RCC 7860 (cell line): ENCODE results near the gene MMAB.

Experiments
- DNase-seq: peaks from one replicate; pipeline ENCODE4 v3.0.0-alpha.2; 2015; ENCODE audit warnings: low spot score
- FAIRE-seq: peaks from 2 replicates; lab custom pipeline; 2012; peaks lifted over from hg19 to GRCh38; lab: Jason Lieb, UNC

The MMAB gene

DNA sequence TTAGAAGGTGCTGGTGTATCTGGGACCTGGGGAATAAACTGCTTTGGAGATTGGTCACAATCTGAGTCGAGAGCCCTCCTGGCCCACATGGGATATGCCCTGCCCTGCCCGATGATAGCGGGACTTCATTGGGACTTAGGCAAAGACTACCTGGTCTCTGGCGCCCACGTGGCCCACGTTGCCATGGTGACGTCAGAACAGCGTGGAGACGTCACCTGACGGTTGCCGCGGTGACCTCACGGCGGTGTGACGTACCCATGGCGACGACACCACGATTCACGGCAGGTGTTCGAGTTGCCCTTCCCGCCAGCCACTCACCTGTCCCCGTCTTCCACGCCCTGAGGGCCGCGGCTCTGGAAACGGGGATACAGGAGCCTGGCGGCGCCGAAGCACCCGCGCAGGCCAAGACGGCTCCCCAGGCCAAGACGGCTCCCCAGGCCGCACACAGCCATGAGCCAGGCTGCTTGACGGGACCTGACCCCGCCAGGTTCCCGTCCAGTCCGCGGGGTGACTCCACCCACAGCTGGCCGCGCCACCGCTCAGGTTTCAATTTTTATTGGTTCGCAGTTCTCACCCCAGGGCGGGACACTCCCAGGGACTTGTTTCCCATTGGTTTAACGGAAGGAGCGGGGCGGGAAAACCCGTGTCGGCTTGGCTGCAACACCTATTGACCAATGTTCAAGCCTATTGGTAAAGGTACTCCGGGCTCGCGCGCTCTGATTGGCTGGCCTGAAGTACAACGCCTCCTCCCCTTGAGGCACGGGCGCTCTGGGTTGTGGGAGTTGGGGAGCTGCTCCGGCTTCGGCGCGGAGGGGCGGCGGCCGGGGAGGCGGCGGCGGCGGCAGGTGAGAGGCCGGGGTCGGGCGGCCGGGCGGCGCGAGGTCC lies at the start of gene MMAB, which contains the start of gene MVK:
MMAB (minus strand) TSS at position 476 of the 885 bp plus-strand sequence; CDS start at position 452, 24 bp downstream.
MVK (plus strand) TSS at position 766 of the 885 bp plus-strand sequence. CDS start 1,029 bp downstream, outside the sequence.
- DNase-seq (peak; percentile 97), FAIRE-seq (peak; percentile 86)

DNA sequence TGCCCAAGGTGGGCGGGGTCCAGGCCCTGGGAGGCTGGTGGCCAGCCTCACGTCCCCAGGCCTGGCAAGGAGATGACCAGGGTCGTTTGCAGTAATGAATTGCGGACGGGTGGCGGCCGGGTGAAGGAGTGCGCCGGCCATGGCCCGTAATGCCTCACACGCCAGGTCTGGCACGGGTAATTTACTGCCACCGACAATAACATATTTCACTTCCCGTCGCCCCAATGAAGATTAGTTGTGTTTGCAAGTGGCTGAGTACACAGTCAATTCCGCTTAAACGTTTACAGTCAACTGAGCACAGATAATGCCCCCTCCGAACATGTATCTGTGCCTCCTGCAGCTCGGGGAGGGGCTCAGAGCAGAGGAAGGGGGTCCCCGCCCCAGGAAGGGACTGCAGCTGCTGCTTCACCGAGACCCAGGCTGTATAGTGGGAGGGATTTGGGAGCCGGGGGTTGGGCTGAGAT lies 48.6 kb upstream of the MMAB start:
- DNase-seq (no peak), FAIRE-seq (no peak)

DNA sequence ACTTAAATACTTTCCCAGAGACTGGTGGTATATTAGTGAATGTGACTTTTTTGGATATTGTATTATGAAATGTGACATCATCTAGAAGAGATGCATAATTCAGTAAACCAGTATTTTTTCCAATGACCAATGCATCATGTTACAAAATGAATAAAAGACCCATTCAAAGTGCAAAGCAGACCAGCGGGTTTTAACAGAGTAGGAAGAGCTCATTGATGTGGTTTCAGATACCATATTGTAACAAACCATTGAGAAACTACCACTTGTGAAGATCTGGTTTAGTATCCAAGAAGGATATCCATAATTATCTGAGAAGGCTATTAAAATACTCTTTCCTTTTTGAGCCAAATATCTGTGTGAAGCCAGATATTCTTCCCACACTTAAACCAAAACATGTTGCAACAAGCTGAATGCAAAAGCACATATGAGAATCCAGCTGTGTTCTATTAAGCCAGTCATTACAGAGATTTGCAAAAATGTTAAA lies 47.9 kb upstream of the MMAB start:
- FAIRE-seq, result no peak

DNA sequence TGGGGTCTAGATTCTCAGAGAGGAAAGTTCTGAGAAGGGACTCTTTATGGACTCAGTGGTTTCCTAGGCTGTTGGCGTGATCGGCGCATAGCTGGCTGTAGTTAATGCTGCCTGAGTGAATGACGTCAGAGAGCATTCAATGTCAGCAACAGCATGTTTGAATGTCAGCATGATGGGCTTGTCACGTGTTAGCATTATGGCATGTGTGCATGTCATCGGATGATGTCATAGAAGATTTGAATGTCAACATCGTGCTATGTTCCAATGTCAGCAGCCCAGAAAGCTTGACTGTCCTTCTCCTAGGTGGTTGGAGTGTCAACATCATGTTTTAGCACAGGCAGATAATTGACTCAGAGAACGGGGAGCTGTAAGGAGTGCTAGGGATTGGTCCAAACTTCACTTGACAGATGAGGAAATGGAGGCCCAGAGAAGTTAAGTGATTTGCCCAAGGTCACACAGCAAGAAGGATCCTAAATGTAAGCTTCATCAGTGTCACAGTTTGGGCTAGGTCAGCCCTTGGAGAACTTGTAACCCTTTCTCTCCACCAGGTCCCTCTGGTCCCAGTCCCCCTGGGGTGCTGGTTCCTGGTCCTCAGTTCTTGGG lies 45.8 kb upstream of the MMAB start:
- FAIRE-seq (no peak), DNase-seq (no peak)

More for the DNA sequence above, 47.9 kb upstream of the MMAB start:
- DNase-seq, result no peak

DNA sequence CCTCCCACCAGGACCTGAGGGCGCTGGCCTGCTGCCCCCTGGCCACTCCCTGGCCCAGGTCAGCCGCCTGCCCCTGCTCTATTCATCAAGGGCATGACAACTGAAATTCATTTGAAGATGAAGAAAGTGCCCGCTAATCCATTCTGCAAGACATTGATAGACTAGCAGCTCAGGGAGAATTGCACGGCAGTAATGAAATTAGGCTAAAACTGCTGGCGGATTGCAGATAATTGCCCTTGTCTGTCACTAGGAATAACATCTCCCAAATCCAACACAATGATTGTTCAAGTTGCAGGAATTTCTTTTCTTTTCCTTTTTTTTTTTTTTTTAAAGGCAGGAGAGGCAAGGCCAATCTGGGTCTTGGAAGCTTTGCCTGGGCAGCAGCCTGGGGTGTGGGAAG lies 44.8 kb upstream of the MMAB start:
- no peak for DNase-seq
- no peak for FAIRE-seq

DNA sequence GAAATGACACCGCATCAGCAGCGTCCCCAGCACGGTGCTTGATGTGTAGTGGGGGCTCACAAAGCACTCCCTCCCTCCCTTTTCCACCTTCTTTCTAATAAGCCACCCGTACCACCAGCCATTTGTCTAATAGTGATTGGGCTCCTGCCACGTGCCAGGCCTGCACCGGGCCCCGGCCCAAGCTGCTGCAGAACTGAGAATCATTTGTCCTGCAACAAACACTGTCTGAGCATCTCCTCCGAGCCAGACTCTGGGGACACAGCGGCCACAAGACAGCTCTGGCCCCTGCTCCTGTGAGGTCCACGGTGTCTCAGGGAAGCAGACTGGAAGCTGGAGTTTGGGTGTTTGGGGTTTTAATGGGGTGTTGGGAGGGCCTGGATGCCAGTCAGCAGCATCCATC lies 44.2 kb upstream of the MMAB start:
- FAIRE-seq, result no peak
- DNase-seq, result no peak

DNA sequence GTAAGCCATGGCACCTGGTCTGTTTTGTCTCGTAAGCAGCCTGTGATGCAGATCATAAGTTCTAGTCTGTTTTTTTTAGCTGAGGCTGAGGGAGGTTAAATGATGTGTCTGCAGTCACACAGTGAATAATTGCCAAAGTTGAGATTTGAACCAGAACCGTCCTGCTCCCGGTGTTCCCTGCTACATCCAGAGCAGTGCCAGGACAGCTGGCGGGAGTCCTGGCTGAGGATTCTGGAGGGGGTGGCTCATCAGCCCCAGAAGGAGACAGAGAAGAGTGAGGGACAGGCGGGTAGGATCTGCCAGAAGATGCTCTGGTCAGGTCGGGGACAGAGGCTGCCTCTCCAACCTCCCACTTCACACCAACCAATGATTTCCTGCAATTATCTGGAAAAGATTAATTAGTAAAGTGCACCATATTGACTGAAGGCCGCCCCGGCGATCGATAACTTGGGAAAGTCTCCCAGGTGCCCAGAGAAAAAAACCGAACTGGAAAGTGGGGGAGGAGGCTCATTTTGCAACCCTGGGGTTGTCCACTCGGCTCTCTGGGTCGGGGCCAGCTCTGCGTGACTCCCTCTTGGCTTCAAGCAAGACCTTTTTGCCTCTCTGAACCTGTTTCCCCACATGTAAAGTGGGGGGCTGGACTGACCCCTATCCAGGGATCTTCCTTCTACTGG lies 42.4 kb upstream of the MMAB start:
- DNase-seq (no peak), FAIRE-seq (no peak)

DNA sequence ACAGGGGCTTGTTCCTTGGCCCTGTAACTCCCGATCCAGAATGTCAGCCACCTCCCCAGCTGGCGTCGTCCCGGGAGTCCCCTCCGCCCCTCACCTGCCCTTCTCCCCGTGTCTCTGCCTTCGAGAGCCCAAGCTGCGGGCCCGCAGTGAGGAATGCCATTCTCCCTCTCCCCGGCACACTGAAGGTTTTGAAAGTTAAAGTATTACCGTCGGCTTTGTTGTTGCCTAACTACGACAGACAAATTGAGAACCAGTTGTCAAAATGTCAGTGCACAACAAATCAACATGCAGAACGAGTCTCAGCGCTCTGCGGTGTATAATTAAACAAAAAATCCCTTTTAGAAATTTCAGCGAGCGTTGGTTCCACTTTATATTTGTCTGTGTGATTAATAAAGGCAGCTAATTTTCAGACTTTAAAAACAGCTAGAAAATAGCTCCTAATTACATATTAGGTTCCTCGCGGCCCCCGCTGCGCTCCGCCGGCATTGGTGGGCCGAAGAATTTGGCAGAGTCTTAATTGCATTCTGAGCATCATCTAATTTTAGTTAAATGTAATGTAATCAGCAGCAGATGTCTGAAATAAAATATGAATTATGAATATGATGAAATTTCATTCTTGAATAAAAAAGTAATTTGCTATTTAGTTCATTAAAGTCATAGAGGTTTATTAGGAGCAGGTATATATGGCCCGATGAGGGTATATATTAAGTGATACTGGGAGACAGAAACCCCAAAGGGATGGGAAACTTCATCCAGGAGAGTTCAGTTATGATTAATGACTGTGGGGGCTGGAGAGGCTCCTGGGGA lies 40.5 kb upstream of the MMAB start:
- no peak for FAIRE-seq
- DNase-seq, result no peak

DNA sequence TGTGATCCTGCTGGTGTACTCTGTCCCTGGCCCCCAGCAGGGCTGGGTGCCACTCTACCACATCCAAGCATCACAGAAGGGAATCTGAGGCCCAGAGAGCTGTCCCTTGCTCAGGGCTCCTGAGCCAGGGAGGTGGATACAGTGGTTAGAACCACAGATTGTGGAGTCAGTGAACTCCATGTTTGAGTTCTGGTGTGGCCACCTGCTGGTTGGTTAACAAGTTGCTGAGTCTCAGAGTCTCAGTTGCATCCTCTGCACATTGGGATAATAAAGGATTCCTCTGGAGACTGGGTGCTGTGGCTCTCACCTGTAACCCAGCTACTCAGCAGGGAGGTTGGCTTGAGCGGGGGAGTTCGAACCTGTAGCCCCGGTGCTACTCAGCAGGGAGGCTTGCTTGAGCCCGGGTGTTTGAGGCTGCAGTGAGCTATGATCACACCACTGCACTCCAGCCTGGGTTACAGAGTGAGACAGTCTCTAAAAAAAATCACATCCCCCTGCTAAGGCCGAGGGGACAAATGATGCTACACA lies 39.7 kb upstream of the MMAB start:
- FAIRE-seq, result no peak

DNA sequence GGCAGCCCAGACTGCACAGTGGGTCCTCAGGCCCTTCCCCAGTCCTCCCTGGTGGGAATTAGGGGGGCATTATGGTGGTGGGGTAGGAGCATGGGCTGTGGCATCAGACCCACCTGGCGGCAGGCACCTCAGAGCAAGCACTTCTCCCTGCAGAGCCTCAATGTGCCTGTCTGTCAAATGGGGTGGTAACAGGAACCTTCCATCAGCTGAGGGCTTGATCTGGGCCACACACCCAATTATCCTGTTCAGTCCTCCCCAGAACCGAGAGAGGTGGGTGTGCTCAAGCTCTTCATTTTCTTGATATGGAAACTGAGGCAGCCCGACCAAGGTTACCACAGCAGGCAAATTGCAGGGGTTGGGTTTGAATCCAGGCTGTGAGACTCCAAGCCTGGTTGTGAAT lies 38.7 kb upstream of the MMAB start:
- no peak for DNase-seq
- FAIRE-seq, result no peak

More for the DNA sequence above, 39.7 kb upstream of the MMAB start:
- DNase-seq, result peak; percentile 6

DNA sequence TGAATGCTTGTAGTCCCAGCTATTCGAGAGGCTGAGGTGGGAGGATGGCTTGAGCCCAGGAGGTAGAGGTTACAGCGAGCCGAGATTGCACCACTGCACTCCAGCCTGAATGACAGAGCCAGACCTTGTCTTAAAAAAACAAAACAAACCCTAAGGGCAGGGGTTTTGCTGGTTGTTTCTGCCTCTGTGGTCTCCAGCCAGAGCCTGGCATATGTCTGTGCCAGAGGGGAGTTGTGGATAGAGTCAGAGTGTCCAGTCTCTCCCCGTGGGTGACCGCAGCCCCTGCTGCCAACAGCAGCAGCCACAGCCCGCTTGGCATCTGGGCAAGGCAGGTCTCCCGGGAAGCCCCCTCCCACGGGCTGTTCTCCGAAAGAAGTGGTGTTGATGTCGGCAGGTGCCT lies 37.9 kb upstream of the MMAB start:
- DNase-seq (no peak), FAIRE-seq (no peak)

DNA sequence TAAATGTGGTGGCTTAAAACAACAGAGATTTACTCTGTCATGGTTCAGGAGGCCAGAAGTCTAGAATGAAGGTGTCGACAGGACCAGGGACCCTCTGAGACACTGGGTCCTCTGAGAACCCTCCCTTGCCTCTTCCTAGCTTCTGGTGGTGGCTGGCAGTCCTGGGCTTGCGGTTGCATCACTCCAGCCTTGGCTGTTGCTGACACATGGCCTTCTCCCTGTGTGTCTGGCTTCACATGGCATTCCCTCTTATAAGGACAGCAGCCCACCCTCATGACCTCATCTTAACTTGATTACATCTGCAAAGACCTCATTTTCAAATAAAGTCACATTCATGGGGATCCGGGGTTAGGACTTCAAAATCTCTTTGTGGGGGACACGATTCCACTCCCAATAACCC lies 37.2 kb upstream of the MMAB start:
- FAIRE-seq, result no peak

DNA sequence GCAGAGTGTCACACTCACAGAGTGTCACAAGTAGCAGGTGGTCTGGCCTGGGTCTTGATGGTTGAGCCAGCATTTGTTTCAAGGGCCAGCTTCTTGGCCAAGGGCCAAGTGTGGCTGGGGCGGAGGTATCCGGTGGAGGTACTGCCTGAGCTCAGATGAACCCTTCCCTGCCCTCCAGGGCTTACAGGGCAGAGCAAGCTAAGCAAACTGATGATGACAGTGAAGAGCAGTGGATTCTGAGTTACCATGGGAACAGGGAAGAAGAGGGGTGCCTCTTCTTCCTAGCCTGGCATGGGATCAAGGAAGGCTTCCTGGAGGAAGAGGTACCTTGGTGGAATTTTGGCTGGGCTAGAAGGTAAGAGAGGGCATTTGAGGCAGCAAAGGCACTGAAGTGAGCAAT lies 36.0 kb upstream of the MMAB start:
- DNase-seq, result no peak
- no peak for FAIRE-seq

More for the DNA sequence above, 37.2 kb upstream of the MMAB start:
- no peak for DNase-seq

DNA sequence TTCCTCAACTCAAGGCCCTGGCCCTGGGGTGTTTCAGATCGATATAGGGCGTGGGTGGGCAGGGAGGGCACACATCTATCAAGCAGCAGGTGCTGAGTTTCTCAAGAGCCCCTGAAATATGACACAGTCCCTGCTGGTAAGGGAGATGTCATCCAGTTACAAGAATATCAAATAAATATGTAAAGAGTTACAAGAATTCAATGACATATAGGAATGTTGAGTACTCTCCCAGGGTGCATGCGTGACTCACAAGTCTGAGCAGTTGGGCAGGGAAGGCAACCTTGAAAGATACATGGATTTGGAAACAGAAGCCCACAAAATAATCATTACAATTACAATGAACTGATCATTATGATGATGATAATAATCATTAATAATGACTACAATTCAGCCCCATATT lies 35.5 kb upstream of the MMAB start:
- FAIRE-seq (no peak), DNase-seq (no peak)

DNA sequence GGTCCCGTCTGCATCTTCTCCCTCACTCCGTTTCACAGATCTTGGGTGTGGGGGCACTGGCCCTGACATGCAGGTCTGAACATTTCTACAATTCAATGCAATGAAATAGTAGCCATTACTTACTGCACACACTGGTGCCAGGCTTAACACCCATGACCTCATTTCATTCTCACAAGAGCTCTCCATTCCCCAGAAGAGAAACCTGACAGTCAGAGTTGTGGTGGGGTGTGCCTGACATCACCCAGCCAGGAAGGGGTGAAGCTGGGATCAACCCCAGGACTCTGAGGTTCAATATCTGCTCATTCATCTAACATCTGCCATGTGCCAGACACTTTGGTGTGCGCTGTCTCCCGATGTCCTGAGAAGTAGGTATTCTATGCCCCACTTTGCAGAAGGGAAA lies 35.0 kb upstream of the MMAB start:
- DNase-seq, result no peak
- FAIRE-seq, result no peak

DNA sequence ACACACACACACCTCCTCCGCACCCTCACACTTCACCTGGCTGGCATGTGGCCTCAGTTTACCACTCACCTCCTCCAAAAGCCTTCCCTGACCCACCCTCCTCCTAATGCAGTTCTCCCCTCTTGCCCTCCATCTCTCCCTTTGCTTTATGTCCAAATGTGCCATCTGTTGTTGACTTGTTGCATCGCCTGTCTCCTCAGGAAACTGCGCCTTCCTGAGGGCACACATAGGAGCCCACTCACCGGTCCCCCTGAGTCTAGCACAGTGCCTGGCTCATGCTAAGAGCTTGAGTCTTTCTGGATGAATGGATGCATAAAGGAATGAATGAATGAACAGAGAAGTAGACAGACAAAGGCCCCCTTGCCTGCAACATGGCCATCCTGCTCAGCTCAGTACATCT lies 34.3 kb upstream of the MMAB start:
- FAIRE-seq (no peak), DNase-seq (no peak)

DNA sequence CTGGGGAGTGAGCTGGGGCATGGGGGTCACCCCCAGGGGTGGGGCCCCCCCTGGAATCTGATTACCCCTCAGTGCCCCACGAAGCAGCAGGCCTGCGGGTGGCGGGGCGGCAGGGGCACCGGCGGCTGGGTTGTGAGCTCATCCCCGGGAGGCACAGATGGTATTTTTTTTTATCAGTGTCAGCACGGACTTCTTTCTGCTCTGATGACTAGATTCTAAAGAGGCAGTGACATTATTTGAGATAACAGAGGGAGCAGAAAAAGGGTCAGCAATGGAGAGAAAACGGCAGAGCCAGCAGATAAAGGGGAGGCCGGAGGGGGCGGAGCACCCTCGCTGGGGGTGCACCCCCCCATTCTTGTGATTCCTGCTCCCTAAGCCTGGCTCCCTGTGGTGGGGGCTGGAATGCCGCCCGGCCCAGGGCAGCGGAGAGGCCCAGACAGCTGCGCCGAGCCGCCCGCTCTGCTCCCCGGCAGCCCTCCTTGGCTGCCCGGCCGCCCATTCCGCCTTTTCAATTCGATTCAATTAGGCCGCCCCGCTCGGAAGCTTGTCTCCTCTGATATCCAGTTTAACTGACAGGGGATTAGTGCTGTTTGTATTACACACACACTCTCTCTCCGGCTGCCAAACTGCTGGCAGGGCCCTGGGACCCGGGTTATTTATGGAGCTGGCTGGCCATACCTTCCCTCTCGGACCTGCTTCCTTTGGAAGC lies 33.2 kb upstream of the MMAB start:
- no peak for FAIRE-seq

DNA sequence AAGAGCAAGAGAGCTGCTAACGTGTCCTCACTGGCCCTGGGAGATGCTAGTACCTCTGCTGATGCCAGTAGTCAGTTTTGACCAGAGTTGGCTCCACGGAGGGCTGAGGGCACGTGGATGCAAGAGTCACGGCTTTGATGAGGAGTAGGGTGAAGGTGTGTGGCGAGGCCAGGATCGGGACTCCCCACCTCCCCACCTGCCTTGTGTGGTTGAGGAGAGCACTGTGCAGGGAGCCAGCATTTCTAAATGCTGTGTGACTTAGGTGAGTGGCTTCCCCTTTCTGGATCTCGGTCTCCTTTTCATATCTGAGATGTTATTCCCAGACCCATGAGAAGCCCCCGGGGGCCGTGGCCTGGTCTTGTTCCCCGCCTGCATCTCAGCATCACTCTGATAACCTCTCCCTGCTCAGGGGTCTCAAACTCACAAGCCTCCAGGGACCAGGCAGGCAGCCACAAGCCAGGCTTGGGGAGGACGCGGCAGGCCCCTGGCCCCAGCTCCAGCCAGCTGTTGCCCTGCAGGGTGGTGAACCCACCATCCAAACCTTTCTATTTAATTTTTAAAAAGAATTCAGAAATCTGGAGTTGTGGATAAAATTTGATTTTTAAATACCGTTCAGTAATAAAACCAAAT lies 32.4 kb upstream of the MMAB start:
- DNase-seq (no peak), FAIRE-seq (no peak)

More for the DNA sequence above, 33.2 kb upstream of the MMAB start:
- DNase-seq, result no peak

DNA sequence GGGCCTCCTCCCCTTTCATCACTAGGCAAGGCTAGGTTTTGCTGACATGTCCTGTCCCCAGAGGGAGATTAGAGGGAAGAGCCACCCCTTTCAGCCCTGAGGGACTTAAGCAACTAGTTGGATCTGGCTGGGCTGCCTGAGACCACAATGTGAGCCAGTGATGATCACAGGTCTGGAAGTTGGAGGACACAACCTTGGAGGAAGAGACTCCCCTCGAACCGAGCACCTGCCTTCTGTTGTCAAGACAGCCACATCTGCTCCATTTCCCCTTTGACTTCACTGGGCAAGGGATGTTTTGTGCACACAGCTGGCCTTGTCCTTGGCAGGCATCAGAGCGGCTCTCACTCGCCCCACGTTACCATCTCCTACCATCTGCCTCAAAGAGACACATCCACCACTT lies 31.7 kb upstream of the MMAB start:
- DNase-seq, result no peak
- FAIRE-seq, result no peak
